Activated CD4-positive, alpha-beta T cell treated with anti-CD3 and anti-CD28 coated beads for 36 hours (primary cell): ENCODE data around the gene UBE2G2. TPM values are rescaled to one million over a fixed set of nuclear protein-coding genes. Genes with fewer than 3 reads are reported as not detected.

Source experiments
- ATAC-seq: fragments of 200-7000 bp; cut with Tn5 transposase; one replicate; pipeline ENCODE4 v1.10.0; 2021; ENCODE audit warnings: mild to moderate bottlenecking, moderate library complexity
- CTCF ChIA-PET: fragments of 350-600 bp; sonication (Branson Sonifier 250); formaldehyde crosslinking; loops from one replicate; lab custom pipeline; 2021; ENCODE audit warnings: antibody characterized with exemption; lab: Charles Lee
- POLR2A ChIA-PET: fragments of 350-600 bp; sonication (Branson Sonifier 250); formaldehyde crosslinking; loops from one replicate; lab custom pipeline; 2021; ENCODE audit warnings: antibody characterized with exemption, inconsistent platforms; lab: Charles Lee
- DNase-seq: peaks from one replicate; pipeline ENCODE4 v3.0.0-alpha.2; 2020
- H3K27ac Mint-ChIP-seq: one replicate; pipeline ENCODE4 v1.8.0; 2021; ENCODE audit warnings: mixed read lengths
- H3K27me3 Mint-ChIP-seq: one replicate; pipeline ENCODE4 v1.8.0; 2021; ENCODE audit warnings: mixed read lengths
- H3K36me3 Mint-ChIP-seq: one replicate; pipeline ENCODE4 v1.8.0; 2021; ENCODE audit warnings: low read depth, mixed read lengths
- H3K4me1 Mint-ChIP-seq: one replicate; pipeline ENCODE4 v1.8.0; 2021; ENCODE audit warnings: mixed read lengths
- H3K4me3 Mint-ChIP-seq: one replicate; pipeline ENCODE4 v1.8.0; 2021; ENCODE audit warnings: mild to moderate bottlenecking, moderate library complexity, mixed read lengths
- H3K9me3 Mint-ChIP-seq: one replicate; pipeline ENCODE4 v1.8.0; 2021; ENCODE audit warnings: low read depth, mixed read lengths
- intact Hi-C, 2 experiments: fragments of 100-400 bp; cut with DNase I in 1 of 2; cut with micrococcal nuclease in 1 of 2; formaldehyde crosslinking; loops; one replicate each; pipeline versions ENCODE4 v1.14.2 to v1.15.1; 2022 to 2024; cut with DNase I, micrococcal nuclease
- total RNA-seq, 2 experiments: library from RNA; stranded (reverse); gene quantifications; one replicate each; pipeline ENCODE4 v1.2.3, GENCODE V29; 2021

Gene UBE2G2
- total RNA-seq, 2 experiments from 2014 or later, result 103 to 121 TPM

GRCh38 chr21:44820851-44821250 is 19.2 kb upstream of the UBE2G2 start:
- Mint-ChIP-seq H3K4me1 (peaks cover 13% of the 10 kb centered on the region), H3K27me3 (no peaks in the 10 kb centered on the region), H3K36me3 (no peaks in the 10 kb centered on the region), H3K4me3 (no peak overlapping the region), H3K27ac (no peak overlapping the region), H3K9me3 (peaks cover 17% of the 10 kb centered on the region)
- intact Hi-C loops, result no loop called here
- ChIA-PET CTCF (interaction anchor here (0.7 to 1.4 kb wide), 2 partner anchors 28 to 309 kb away, joined by 3 to 4 read pairs; no protein-coding TSS in a partner anchor), POLR2A (interaction anchor here (0.7 kb wide), 1 partner anchor 40 kb away, joined by 4 read pairs; no protein-coding TSS in a partner anchor)
- no peak for ATAC-seq
- DNase-seq, result no peak

- peaks cover 15% of the 10 kb centered on the region for H3K4me1 Mint-ChIP-seq
- CTCF ChIA-PET, result interaction anchor here (0.6 to 0.9 kb wide), 3 partner anchors 8 to 116 kb away, joined by 3 to 4 read pairs (median 3); no protein-coding TSS in a partner anchor
- ATAC-seq (no peak), DNase-seq (no peak)
- POLR2A ChIA-PET, result no interaction called here
- H3K27ac Mint-ChIP-seq, result peak overlapping the region; percentile 67
- H3K4me3 Mint-ChIP-seq, result peak overlapping the region; percentile 49
- peaks cover 2% of the 10 kb centered on the region for H3K36me3 Mint-ChIP-seq
- no peaks in the 10 kb centered on the region for H3K27me3 Mint-ChIP-seq
- H3K9me3 Mint-ChIP-seq, result peaks cover 17% of the 10 kb centered on the region
- intact Hi-C loops, result loop anchor here in 1 of 2 experiments (5.0 to 10.0 kb wide), 3 partner anchors 53 to 1845 kb away; partner anchors contain the start of genes PKNOX1 and PTTG1IP
Measured at GRCh38 chr21:44819283-44820243, 17.9 kb upstream of the UBE2G2 start.

GRCh38 chr21:44818640-44819011 is 17.0 kb upstream of the UBE2G2 start:
- H3K4me3 Mint-ChIP-seq, result peak overlapping the region; percentile 69
- peaks cover 15% of the 10 kb centered on the region for H3K9me3 Mint-ChIP-seq
- ATAC-seq (no peak), DNase-seq (no peak)
- peaks cover 2% of the 10 kb centered on the region for H3K36me3 Mint-ChIP-seq
- POLR2A ChIA-PET, result no interaction called here
- CTCF ChIA-PET, result no interaction called here
- peak overlapping the region; percentile 67 for H3K27ac Mint-ChIP-seq
- intact Hi-C loops, result loop anchor here (1.0 to 10.0 kb wide), 7 partner anchors 11 to 1844 kb away; partner anchors contain the start of genes PTTG1IP (in 2 of the 2) and PKNOX1 (in 1 of the 2)
- peaks cover 15% of the 10 kb centered on the region for H3K4me1 Mint-ChIP-seq
- H3K27me3 Mint-ChIP-seq, result no peaks in the 10 kb centered on the region

- POLR2A ChIA-PET, result interaction anchor here (0.6 to 1.0 kb wide), 3 partner anchors 56 to 99 kb away, joined by 3 to 10 read pairs (median 5); partner anchors contain the start of gene PTTG1IP
- peak; percentile 90 for DNase-seq
- peak; percentile 69 for ATAC-seq
- intact Hi-C loops, result loop anchor here (1.0 to 10.0 kb wide), 14 partner anchors 11 to 1843 kb away; partner anchors contain the start of genes PTTG1IP (in 2 of the 2), CFAP410 (in 1 of the 2), LRRC3 (in 1 of the 2) and PCBP3 (in 1 of the 2)
- Mint-ChIP-seq H3K36me3 (peaks cover 5% of the 10 kb centered on the region), H3K4me1 (peaks cover 13% of the 10 kb centered on the region), H3K4me3 (peak within 1 kb of the TSS; percentile 69), H3K9me3 (peaks cover 11% of the 10 kb centered on the region), H3K27ac (peak within 1 kb of the TSS; percentile 67), H3K27me3 (no peaks in the 10 kb centered on the region)
- CTCF ChIA-PET, result no interaction called here
Measured at GRCh38 chr21:44817914-44818639, 16.5 kb upstream of the UBE2G2 start, which contains the start of gene SUMO3. TSS of gene SUMO3 (minus strand) at chr21:44818062. CDS start at chr21:44817968, 94 bp downstream.

GRCh38 chr21:44817506-44817880 is 15.9 kb upstream of the UBE2G2 start:
- ChIA-PET POLR2A (interaction anchor here (0.6 to 1.0 kb wide), 3 partner anchors 56 to 99 kb away, joined by 3 to 10 read pairs (median 5); partner anchors contain the start of gene PTTG1IP), CTCF (no interaction called here)
- peaks cover 13% of the 10 kb centered on the region for H3K4me1 Mint-ChIP-seq
- H3K27ac Mint-ChIP-seq, result no peak overlapping the region
- H3K9me3 Mint-ChIP-seq, result peaks cover 8% of the 10 kb centered on the region
- peak overlapping the region; percentile 69 for H3K4me3 Mint-ChIP-seq
- ATAC-seq, result peak; percentile 92
- peaks cover 7% of the 10 kb centered on the region for H3K36me3 Mint-ChIP-seq
- H3K27me3 Mint-ChIP-seq, result no peaks in the 10 kb centered on the region
- DNase-seq, result peak; percentile 97
- intact Hi-C loops, result loop anchor here (1.0 to 10.0 kb wide), 10 partner anchors 16 to 1843 kb away; partner anchors contain the start of genes CFAP410 (in 1 of the 2), LRRC3 (in 1 of the 2), PCBP3 (in 1 of the 2) and PKNOX1 (in 1 of the 2)

GRCh38 chr21:44816761-44817505 is 15.3 kb upstream of the UBE2G2 start:
- H3K27ac Mint-ChIP-seq, result no peak overlapping the region
- peaks cover 13% of the 10 kb centered on the region for H3K4me1 Mint-ChIP-seq
- H3K4me3 Mint-ChIP-seq, result peak overlapping the region; percentile 70
- H3K36me3 Mint-ChIP-seq, result peaks cover 8% of the 10 kb centered on the region
- H3K9me3 Mint-ChIP-seq, result peaks cover 2% of the 10 kb centered on the region
- intact Hi-C loops, result loop anchor here (1.0 to 10.0 kb wide), 10 partner anchors 16 to 1842 kb away; partner anchors contain the start of genes CFAP410 (in 1 of the 2), LRRC3 (in 1 of the 2), PCBP3 (in 1 of the 2) and PKNOX1 (in 1 of the 2)
- no peaks in the 10 kb centered on the region for H3K27me3 Mint-ChIP-seq
- DNase-seq, result no peak
- ChIA-PET CTCF (no interaction called here), POLR2A (interaction anchor here (0.9 to 1.0 kb wide), 2 partner anchors 57 to 59 kb away, joined by 3 to 5 read pairs; partner anchors contain the start of gene PTTG1IP)
- ATAC-seq, result no peak

GRCh38 chr21:44815852-44816628 is 14.4 kb upstream of the UBE2G2 start:
- H3K4me3 Mint-ChIP-seq, result peak overlapping the region; percentile 70
- peaks cover 17% of the 10 kb centered on the region for H3K4me1 Mint-ChIP-seq
- no peak overlapping the region for H3K27ac Mint-ChIP-seq
- H3K36me3 Mint-ChIP-seq, result peaks cover 12% of the 10 kb centered on the region
- intact Hi-C loops, result loop anchor here in 1 of 2 experiments (5.0 to 10.0 kb wide), 3 partner anchors 56 to 1841 kb away; partner anchors contain the start of genes PKNOX1 and PTTG1IP
- ChIA-PET POLR2A (no interaction called here), CTCF (interaction anchor here (0.8 to 1.6 kb wide), 5 partner anchors 14 to 77 kb away, joined by 3 to 4 read pairs (median 3); partner anchors contain the start of gene UBE2G2)
- no peak for ATAC-seq
- no peaks in the 10 kb centered on the region for H3K27me3 Mint-ChIP-seq
- DNase-seq, result no peak
- no peaks in the 10 kb centered on the region for H3K9me3 Mint-ChIP-seq

- DNase-seq (no peak), ATAC-seq (no peak)
- intact Hi-C loops, result loop anchor here in 1 of 2 experiments (5.0 to 10.0 kb wide), 3 partner anchors 57 to 1840 kb away; partner anchors contain the start of genes PKNOX1 and PTTG1IP
- Mint-ChIP-seq H3K27me3 (no peaks in the 10 kb centered on the region), H3K4me1 (peaks cover 19% of the 10 kb centered on the region), H3K9me3 (no peaks in the 10 kb centered on the region), H3K4me3 (no peak overlapping the region), H3K27ac (no peak overlapping the region), H3K36me3 (peaks cover 19% of the 10 kb centered on the region)
- ChIA-PET POLR2A (no interaction called here), CTCF (interaction anchor here (0.6 to 1.6 kb wide), 6 partner anchors 14 to 113 kb away, joined by 3 to 4 read pairs (median 3); partner anchors contain the start of gene UBE2G2)
Measured at GRCh38 chr21:44815225-44815624, 13.6 kb upstream of the UBE2G2 start.

- Mint-ChIP-seq H3K9me3 (no peaks in the 10 kb centered on the region), H3K4me1 (peaks cover 19% of the 10 kb centered on the region), H3K27me3 (no peaks in the 10 kb centered on the region), H3K27ac (no peak overlapping the region), H3K36me3 (peaks cover 22% of the 10 kb centered on the region), H3K4me3 (no peak overlapping the region)
- no peak for DNase-seq
- ChIA-PET POLR2A (interaction anchor here (0.6 kb wide), 1 partner anchor 13 kb away, joined by 3 read pairs; the partner anchor contains the start of gene UBE2G2), CTCF (interaction anchor here (0.6 to 1.6 kb wide), 3 partner anchors 13 to 113 kb away, joined by 3 to 4 read pairs (median 3); partner anchors contain the start of gene UBE2G2)
- intact Hi-C loops, result loop anchor here in 1 of 2 experiments (5.0 to 10.0 kb wide), 3 partner anchors 58 to 1840 kb away; partner anchors contain the start of genes PKNOX1 and PTTG1IP
- ATAC-seq, result no peak
Measured at GRCh38 chr21:44814498-44815023, 12.9 kb upstream of the UBE2G2 start.
